ENCODE results near the gene FBXL16.

GRCh38 chr16:709566-710499, 4.2 kb upstream of the FBXL16 start:
- TF ChIP-seq CTCF (IDR thresholded peaks at IDR 0.05) (no peak), POLR2A (IDR thresholded peaks at IDR 0.05) (no peak)

Measured in right lobe of liver (tissue), 4 donors.